Measurements from ENCODE around the gene NAALADL2. TPM values are rescaled to one million over a fixed set of nuclear protein-coding genes. Genes with fewer than 3 reads are reported as not detected.

NAALADL2 gene
- total RNA-seq, 3 donors from 2014 or later, result 18.4 to 43.9 (median 20.8) TPM

DNA sequence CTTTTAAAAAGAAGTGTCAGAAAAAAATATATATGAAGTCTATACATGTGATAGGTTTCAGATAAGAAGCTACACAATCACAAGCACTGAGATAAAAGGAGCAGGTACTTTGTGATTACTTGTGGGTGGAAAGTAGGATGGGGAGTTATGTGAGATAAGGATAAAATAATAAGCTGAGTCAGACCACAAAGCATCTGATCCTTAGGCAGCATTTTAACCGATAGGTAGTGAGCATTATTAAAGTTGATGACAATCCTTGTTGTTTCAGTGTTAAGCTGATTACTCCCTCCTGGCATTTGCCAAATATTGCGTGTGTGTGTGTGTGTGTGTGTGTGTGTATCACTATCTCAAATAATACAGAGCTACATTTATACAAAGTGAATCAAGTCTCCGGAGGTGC is 483.1 kb downstream of the NAALADL2 start:
- TF ChIP-seq, protein P1, sequence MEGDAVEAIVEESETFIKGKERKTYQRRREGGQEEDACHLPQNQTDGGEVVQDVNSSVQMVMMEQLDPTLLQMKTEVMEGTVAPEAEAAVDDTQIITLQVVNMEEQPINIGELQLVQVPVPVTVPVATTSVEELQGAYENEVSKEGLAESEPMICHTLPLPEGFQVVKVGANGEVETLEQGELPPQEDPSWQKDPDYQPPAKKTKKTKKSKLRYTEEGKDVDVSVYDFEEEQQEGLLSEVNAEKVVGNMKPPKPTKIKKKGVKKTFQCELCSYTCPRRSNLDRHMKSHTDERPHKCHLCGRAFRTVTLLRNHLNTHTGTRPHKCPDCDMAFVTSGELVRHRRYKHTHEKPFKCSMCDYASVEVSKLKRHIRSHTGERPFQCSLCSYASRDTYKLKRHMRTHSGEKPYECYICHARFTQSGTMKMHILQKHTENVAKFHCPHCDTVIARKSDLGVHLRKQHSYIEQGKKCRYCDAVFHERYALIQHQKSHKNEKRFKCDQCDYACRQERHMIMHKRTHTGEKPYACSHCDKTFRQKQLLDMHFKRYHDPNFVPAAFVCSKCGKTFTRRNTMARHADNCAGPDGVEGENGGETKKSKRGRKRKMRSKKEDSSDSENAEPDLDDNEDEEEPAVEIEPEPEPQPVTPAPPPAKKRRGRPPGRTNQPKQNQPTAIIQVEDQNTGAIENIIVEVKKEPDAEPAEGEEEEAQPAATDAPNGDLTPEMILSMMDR (IDR thresholded peaks at IDR 0.05), result no peak
- Histone ChIP-seq H3K9me3 (no peaks in the 10 kb centered on the region), H3K4me3 (no peak overlapping the region), H3K4me1 (ENCODE audit: low read depth) (no peaks in the 10 kb centered on the region), H3K36me3 (ENCODE audit: low read depth) (no peaks in the 10 kb centered on the region)
- ATAC-seq (no peak), DNase-seq (no peak)
- intact Hi-C loops (cut with DNase I, micrococcal nuclease), result no loop called here

DNA sequence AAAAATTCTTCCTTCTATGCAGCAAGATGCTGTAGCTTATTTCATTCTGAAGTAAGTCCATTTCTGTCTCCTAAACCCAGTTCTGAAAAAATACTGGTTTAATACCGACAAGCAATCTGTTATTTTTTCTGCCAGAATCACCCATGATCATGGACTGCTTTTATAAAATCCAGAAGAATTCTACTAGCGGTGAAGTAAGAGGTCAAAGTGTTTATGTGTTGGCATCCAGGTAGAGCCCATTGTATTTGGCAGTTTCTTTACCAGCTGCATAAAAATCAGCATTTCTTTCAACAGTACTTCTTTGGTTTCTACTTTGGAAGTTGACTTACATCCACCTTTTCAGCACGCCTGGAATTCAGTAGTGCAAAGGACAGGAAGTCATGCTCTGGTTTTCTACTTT is 484.8 kb downstream of the NAALADL2 start:
- no peaks in the 10 kb centered on the region for H3K4me1 ChIP-seq (ENCODE audit: low read depth)
- intact Hi-C loops (cut with DNase I, micrococcal nuclease), result no loop called here
- TF ChIP-seq, protein P1 (IDR thresholded peaks at IDR 0.05), result no peak
- DNase-seq (no peak), ATAC-seq (no peak)
- H3K4me3 ChIP-seq, result no peak overlapping the region
- H3K9me3 ChIP-seq, result no peaks in the 10 kb centered on the region
- H3K36me3 ChIP-seq (ENCODE audit: low read depth), result no peaks in the 10 kb centered on the region

DNA sequence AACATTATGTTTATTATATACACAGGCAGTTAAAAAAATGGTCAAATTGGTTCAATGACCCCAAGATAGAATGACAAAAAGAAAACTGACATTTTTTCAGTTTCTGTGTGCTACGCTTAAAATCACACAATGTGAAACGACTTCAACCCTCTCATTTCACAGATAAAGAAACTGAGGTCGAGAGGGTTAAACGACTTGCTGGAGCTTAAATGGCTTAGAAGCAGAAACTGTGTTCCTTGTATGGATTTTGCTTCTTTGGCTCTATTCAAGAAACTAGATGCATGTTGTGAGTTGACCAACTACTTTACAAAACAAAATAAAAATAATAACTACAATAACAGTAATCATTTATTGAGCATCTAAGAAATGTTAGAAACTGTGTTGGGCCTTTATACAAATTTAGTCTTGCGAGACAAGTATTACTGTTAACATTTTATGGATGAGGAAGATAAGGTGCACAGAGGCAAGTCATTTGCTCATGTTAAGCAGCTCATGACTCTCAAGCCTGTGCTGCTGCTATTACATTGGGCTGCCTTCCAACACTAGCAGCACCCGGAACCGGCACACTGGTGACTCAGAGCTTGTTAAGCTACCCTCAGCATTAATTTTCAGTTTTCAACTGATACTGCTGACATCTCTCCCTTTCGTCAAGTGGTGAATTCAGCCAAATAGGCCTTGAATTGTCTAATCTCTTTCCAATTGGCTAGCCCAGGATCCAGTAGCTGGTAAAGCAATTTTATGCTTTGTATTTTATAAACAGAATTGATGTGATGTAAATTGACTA is 487.6 kb downstream of the NAALADL2 start:
- DNase-seq (peak; percentile 57 to 72 (median 64)), ATAC-seq (peak; percentile 100)
- H3K36me3 ChIP-seq (ENCODE audit: low read depth), result no peaks in the 10 kb centered on the region
- no peak overlapping the region for H3K4me3 ChIP-seq
- TF ChIP-seq, protein P1 (IDR thresholded peaks at IDR 0.05), result no peak
- H3K9me3 ChIP-seq, result no peaks in the 10 kb centered on the region
- intact Hi-C loops (cut with DNase I, micrococcal nuclease), result no loop called here
- H3K4me1 ChIP-seq (ENCODE audit: low read depth), result no peaks in the 10 kb centered on the region

DNA sequence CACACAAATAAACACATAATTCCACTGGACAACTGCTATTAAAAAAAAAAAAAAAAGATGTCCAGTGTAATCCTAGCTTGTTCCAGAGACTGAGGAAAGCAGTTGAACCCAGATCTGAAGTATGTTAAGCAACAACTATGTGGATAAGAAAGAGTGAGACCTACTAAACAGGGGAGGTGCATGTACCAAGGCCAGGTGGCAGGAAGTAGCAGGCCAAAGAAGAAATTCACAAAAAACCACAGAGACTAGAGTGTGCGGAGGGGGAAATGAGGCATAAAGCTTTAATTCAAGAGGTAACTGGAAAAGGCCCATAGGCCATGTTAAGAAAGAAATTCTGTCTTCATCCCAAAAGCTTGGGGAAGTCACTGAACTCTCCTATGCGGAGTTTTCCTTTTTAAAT is 490.0 kb downstream of the NAALADL2 start:
- intact Hi-C loops (cut with DNase I, micrococcal nuclease), result no loop called here

DNA sequence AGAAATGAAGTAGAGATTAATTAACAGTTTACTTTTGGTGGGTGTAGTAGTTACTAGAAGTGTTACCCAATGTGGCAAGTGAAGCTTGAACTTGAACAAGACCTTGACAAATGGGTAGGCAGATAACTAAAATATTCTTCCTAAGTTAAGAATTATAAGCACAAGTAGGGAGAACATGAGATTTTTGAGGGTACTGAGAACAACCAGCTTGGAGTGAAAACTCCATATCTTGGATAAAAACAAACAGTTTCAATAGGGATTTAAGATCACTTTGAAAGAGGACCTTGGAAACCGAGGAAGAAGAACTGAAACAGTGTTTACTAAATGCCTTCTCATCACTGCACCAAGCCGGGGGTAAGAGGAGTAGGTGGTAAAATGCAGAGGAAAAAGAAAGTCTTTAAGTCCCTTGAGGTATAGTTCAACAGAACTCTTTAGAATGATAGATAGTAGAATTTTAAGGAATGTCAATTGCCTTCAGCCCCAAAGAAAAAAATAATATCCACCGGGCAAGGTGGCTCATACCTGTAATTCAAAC is 496.7 kb downstream of the NAALADL2 start:
- no peak overlapping the region for H3K4me3 ChIP-seq
- H3K9me3 ChIP-seq, result no peaks in the 10 kb centered on the region
- TF ChIP-seq, protein P1 (IDR thresholded peaks at IDR 0.05), result no peak
- ATAC-seq (no peak), DNase-seq (no peak)
- intact Hi-C loops (cut with DNase I, micrococcal nuclease), result no loop called here
- H3K4me1 ChIP-seq (ENCODE audit: low read depth), result no peaks in the 10 kb centered on the region
- H3K36me3 ChIP-seq (ENCODE audit: low read depth), result no peaks in the 10 kb centered on the region

More for the DNA sequence above, 490.0 kb downstream of the NAALADL2 start:
- no peaks in the 10 kb centered on the region for H3K36me3 ChIP-seq (ENCODE audit: low read depth)
- H3K4me1 ChIP-seq (ENCODE audit: low read depth), result no peaks in the 10 kb centered on the region
- no peaks in the 10 kb centered on the region for H3K9me3 ChIP-seq
- TF ChIP-seq, protein P1 (IDR thresholded peaks at IDR 0.05), result no peak
- DNase-seq, result no peak
- no peak overlapping the region for H3K4me3 ChIP-seq
- ATAC-seq, result no peak

Data from mucosa of descending colon (tissue), 3 donors.